H9 (cell line): ENCODE measurements around the gene SDR42E2. TPM values are rescaled to one million over a fixed set of nuclear protein-coding genes. Genes with fewer than 3 reads are reported as not detected.

Experiments
- DNase-seq: peaks from one replicate; pipeline ENCODE4 v3.0.0-alpha.2; 2017
- H2AFZ ChIP-seq: one replicate; pipeline ENCODE4 v1.6.1; 2013; ENCODE audit warnings: mild to moderate bottlenecking, low read length, control low read depth, moderate library complexity
- H2AK5ac ChIP-seq: 2 replicates; pipeline ENCODE4 v1.6.1; 2013; ENCODE audit warnings: low read length, control low read depth, mixed read lengths; ENCODE audit not compliant: insufficient read length
- H2BK120ac ChIP-seq: one replicate; pipeline ENCODE4 v1.6.1; 2013; ENCODE audit warnings: low read depth, mild to moderate bottlenecking, low read length, control low read depth, inconsistent platforms; ENCODE audit not compliant: poor library complexity, severe bottlenecking
- H2BK12ac ChIP-seq: 2 replicates; pipeline ENCODE4 v1.6.1; 2013; ENCODE audit warnings: low read length, control low read depth, mixed read lengths, low read depth; ENCODE audit not compliant: insufficient read length
- H2BK15ac ChIP-seq: 2 replicates; pipeline ENCODE4 v1.6.1; 2013; ENCODE audit warnings: low read depth, low read length, control low read depth
- H2BK20ac ChIP-seq: one replicate; pipeline ENCODE4 v1.6.1; 2013; ENCODE audit warnings: low read depth, mild to moderate bottlenecking, low read length, control low read depth, inconsistent platforms; ENCODE audit not compliant: poor library complexity, severe bottlenecking
- H2BK5ac ChIP-seq: 2 replicates; pipeline ENCODE4 v1.6.1; 2013; ENCODE audit warnings: low read length, control low read depth, mixed read lengths; ENCODE audit not compliant: insufficient read length
- H3K14ac ChIP-seq: 2 replicates; pipeline ENCODE4 v1.6.1; 2013; ENCODE audit warnings: low read length, control low read depth; ENCODE audit not compliant: insufficient read depth
- H3K18ac ChIP-seq: 2 replicates; pipeline ENCODE4 v1.6.1; 2013; ENCODE audit warnings: low read depth, mild to moderate bottlenecking, mixed read lengths, low read length, control low read depth; ENCODE audit not compliant: insufficient read length
- H3K23ac ChIP-seq: 2 replicates; pipeline ENCODE4 v1.6.1; 2013; ENCODE audit warnings: low read length, control low read depth, mixed read lengths, low read depth; ENCODE audit not compliant: insufficient read length
- H3K23me2 ChIP-seq: 2 replicates; pipeline ENCODE4 v1.6.1; 2013; ENCODE audit warnings: low read depth, mild to moderate bottlenecking, mixed read lengths, low read length, control low read depth; ENCODE audit not compliant: insufficient read length, poor library complexity, severe bottlenecking
- H3K27ac ChIP-seq: 2 replicates; pipeline ENCODE4 v1.5.1; 2013; ENCODE audit warnings: low read length, control low read depth, mixed read lengths, low read depth; ENCODE audit not compliant: insufficient read length
- H3K27me3 ChIP-seq: 2 replicates; pipeline ENCODE4 v1.6.1; 2013; ENCODE audit warnings: low read length, control low read depth, inconsistent platforms; ENCODE audit not compliant: insufficient read depth
- H3K4ac ChIP-seq: 2 replicates; pipeline ENCODE4 v1.6.1; 2013; ENCODE audit warnings: low read depth, mild to moderate bottlenecking, control low read depth, inconsistent platforms, low read length, moderate library complexity
- H3K4me1 ChIP-seq: 2 replicates; pipeline ENCODE4 v1.6.1; 2013; ENCODE audit warnings: low read length, control low read depth, inconsistent platforms; ENCODE audit not compliant: insufficient read depth
- H3K4me2 ChIP-seq: 2 replicates; pipeline ENCODE4 v1.6.1; 2013; ENCODE audit warnings: low read length, control low read depth, mixed read lengths; ENCODE audit not compliant: insufficient read length, insufficient read depth
- H3K56ac ChIP-seq: 2 replicates; pipeline ENCODE4 v1.6.1; 2013; ENCODE audit warnings: low read depth, mild to moderate bottlenecking, mixed read lengths, low read length, control low read depth; ENCODE audit not compliant: insufficient read length
- H3K79me1 ChIP-seq: 2 replicates; pipeline ENCODE4 v1.6.1; 2013; ENCODE audit warnings: low read depth, mild to moderate bottlenecking, moderate library complexity, low read length, control low read depth, inconsistent platforms; ENCODE audit not compliant: insufficient read depth, poor library complexity, severe bottlenecking
- H3K79me2 ChIP-seq: 2 replicates; pipeline ENCODE4 v1.6.1; 2013; ENCODE audit warnings: low read length, control low read depth, inconsistent platforms; ENCODE audit not compliant: insufficient read depth
- H3K9ac ChIP-seq: 2 replicates; pipeline ENCODE4 v1.6.1; 2013; ENCODE audit warnings: low read length, control low read depth, mixed read lengths; ENCODE audit not compliant: insufficient read length; ENCODE audit errors: extremely low read depth
- H3K9me3 ChIP-seq: one replicate; pipeline ENCODE4 v1.6.1; 2013; ENCODE audit warnings: low read depth, low read length, inconsistent platforms; ENCODE audit not compliant: control insufficient read depth
- H3T11ph ChIP-seq: one replicate; pipeline ENCODE4 v1.6.1; 2013; ENCODE audit warnings: mild to moderate bottlenecking, low read length, control low read depth, inconsistent platforms
- H4K20me1 ChIP-seq: one replicate; pipeline ENCODE4 v1.6.1; 2013; ENCODE audit not compliant: control insufficient read depth, insufficient read length, insufficient read depth
- H4K5ac ChIP-seq: 2 replicates; pipeline ENCODE4 v1.6.1; 2013; ENCODE audit warnings: low read depth, mild to moderate bottlenecking, mixed read lengths, low read length, control low read depth; ENCODE audit not compliant: insufficient read length
- H4K8ac ChIP-seq: replicated peaks from 2 replicates; pipeline ENCODE4 v1.6.1; 2013; ENCODE audit warnings: low read length, control low read depth, mixed read lengths, low read depth; ENCODE audit not compliant: insufficient read length
- H4K91ac ChIP-seq: 2 replicates; pipeline ENCODE4 v1.6.1; 2013; ENCODE audit warnings: low read depth, mild to moderate bottlenecking, moderate library complexity, mixed read lengths, low read length, control low read depth; ENCODE audit not compliant: insufficient read length
- H3K27ac Mint-ChIP-seq, 3 experiments: 2 replicates in 2 of 3; 3 replicates in 1 of 3; pipeline ENCODE4 v1.8.0; 2020 to 2021; ENCODE audit warnings: mixed read lengths in 3 of 3, mild to moderate bottlenecking in 1 of 3, moderate library complexity in 1 of 3
- H3K27me3 Mint-ChIP-seq: 2 replicates; pipeline ENCODE4 v1.8.0; 2021; ENCODE audit warnings: low read depth, mild to moderate bottlenecking, moderate library complexity, mixed read lengths
- H3K36me3 Mint-ChIP-seq, 3 experiments: 2 replicates in 2 of 3; 3 replicates in 1 of 3; pipeline ENCODE4 v1.8.0; 2020 to 2021; ENCODE audit warnings: low read depth in 3 of 3, mixed read lengths in 3 of 3; ENCODE audit not compliant: insufficient read depth in 1 of 3
- H3K4me1 Mint-ChIP-seq, 2 experiments: 2 replicates each; pipeline ENCODE4 v1.8.0; 2020; ENCODE audit warnings: mixed read lengths in 2 of 2
- H3K4me3 Mint-ChIP-seq, 2 experiments: 2 replicates in 1 of 2; 3 replicates in 1 of 2; pipeline ENCODE4 v1.8.0; 2020 to 2021; ENCODE audit warnings: mild to moderate bottlenecking in 2 of 2, mixed read lengths in 2 of 2, moderate library complexity in 1 of 2
- H3K9me3 Mint-ChIP-seq, 2 experiments: 2 replicates in 1 of 2; 3 replicates in 1 of 2; pipeline ENCODE4 v1.8.0; 2020; ENCODE audit warnings: mild to moderate bottlenecking in 2 of 2, mixed read lengths in 2 of 2, moderate library complexity in 1 of 2
- CTCF ChIP-seq: fragments of 200-600 bp; sonication (generic); conservative IDR thresholded peaks from 3 replicates; pipeline ENCODE4 v1.8.0; 2021; ENCODE audit warnings: antibody characterized with exemption, mild to moderate bottlenecking
- WGBS: extraction: QIAGEN DNeasy Blood & Tissue Kit; methylation state at CpG from one replicate; pipeline ENCODE4 v1.1.7; 2013; ENCODE audit warnings: missing lambda C conversion rate, low lambda C conversion rate, mixed read lengths; ENCODE audit not compliant: insufficient read length; ENCODE audit errors: extremely low coverage; 5-methylcytosine and 5-hydroxymethylcytosine counted together
- total RNA-seq: library from RNA; stranded (reverse); gene quantifications from 2 replicates; pipeline ENCODE4 v1.2.1, GENCODE V29; 2021

The SDR42E2 gene
- total RNA-seq, 1 experiment from 2014 or later: 0.09 TPM

GRCh38 chr16:22163806-22164205, 1.5 kb downstream of the SDR42E2 start:
- Histone ChIP-seq H4K20me1 (no peaks in the 10 kb centered on the region), H3K4ac (no peak overlapping the region), H2AFZ (no peak overlapping the region), H3K23ac (no peak overlapping the region), H3K14ac (no peak overlapping the region), H2AK5ac (no peak overlapping the region), H3K27me3 (no peaks in the 10 kb centered on the region; the same call in 1 of the 2 replicates), H3K79me1 (no peaks in the 10 kb centered on the region), H3K4me2 (no peak overlapping the region), H3K9ac (no peak overlapping the region), H3K27ac (no peak overlapping the region), H4K8ac (no peak overlapping the region), H2BK15ac (no peak overlapping the region), H2BK120ac (no peak overlapping the region), H4K5ac (no peak overlapping the region), H2BK20ac (no peak overlapping the region), H3K9me3 (no peaks in the 10 kb centered on the region), H3K18ac (no peak overlapping the region), H3K56ac (no peak overlapping the region), H4K91ac (no peak overlapping the region), H3K79me2 (no peaks in the 10 kb centered on the region), H3T11ph (no peak overlapping the region), H3K23me2 (no peaks in the 10 kb centered on the region), H2BK5ac (no peak overlapping the region), H3K4me1 (no peaks in the 10 kb centered on the region), H2BK12ac (no peak overlapping the region)
- no peak for TF ChIP-seq CTCF
- Mint-ChIP-seq H3K4me3 (no peak overlapping the region), H3K36me3 (peaks cover 0 to 4% (median 0%) of the 10 kb centered on the region in 3 experiments; a peak in 3 of 7 replicates), H3K27me3 (peaks cover 48% of the 10 kb centered on the region), H3K4me1 (peaks cover 0 to 2% of the 10 kb centered on the region in 2 experiments; a peak in 1 of 4 replicates), H3K9me3 (no peaks in the 10 kb centered on the region; a peak in 2 of 5 replicates), H3K27ac (no peak overlapping the region)
- WGBS: no CpG with 5 or more reads among the region's 6 CpGs
- no peak for DNase-seq
